ENCODE data around the gene MED27. TPM values are rescaled to one million over a fixed set of nuclear protein-coding genes. Genes with fewer than 3 reads are reported as not detected.

The MED27 gene
- total RNA-seq, 2 donors from 2014 or later, result 17.8 to 24.5 TPM

- intact Hi-C loops (cut with DNase I), result loop anchor here in 1 of 2 donors (10.0 kb wide), 1 partner anchor 75 kb away; no protein-coding TSS in a partner anchor
- no peak for DNase-seq (ENCODE audit: low spot score)
Measured at GRCh38 chr9:132049900-132050299, 29.8 kb downstream of the MED27 start.

- intact Hi-C loops (cut with DNase I), result loop anchor here in 1 of 2 donors (10.0 kb wide), 1 partner anchor 75 kb away; no protein-coding TSS in a partner anchor
- no peak for DNase-seq (ENCODE audit: low spot score)
Measured at GRCh38 chr9:132049323-132049882, 30.3 kb downstream of the MED27 start.

- intact Hi-C loops (cut with DNase I), result loop anchor here in 1 of 2 donors (10.0 kb wide), 1 partner anchor 73 kb away; no protein-coding TSS in a partner anchor
- DNase-seq (ENCODE audit: low spot score), result no peak
Measured at GRCh38 chr9:132048201-132048600, 31.5 kb downstream of the MED27 start.

- DNase-seq (ENCODE audit: low spot score), result no peak
- intact Hi-C loops (cut with DNase I), result loop anchor here in 1 of 2 donors (10.0 kb wide), 1 partner anchor 72 kb away; no protein-coding TSS in a partner anchor
Measured at GRCh38 chr9:132046456-132046855, 33.2 kb downstream of the MED27 start.

GRCh38 chr9:132044176-132044875 lies 35.3 kb downstream of the MED27 start:
- intact Hi-C loops (cut with DNase I), result loop anchor here in 1 of 2 donors (10.0 kb wide), 1 partner anchor 70 kb away; no protein-coding TSS in a partner anchor
- DNase-seq (ENCODE audit: low spot score), result no peak

- intact Hi-C loops (cut with DNase I), result loop anchor here in 1 of 2 donors (10.0 kb wide), 1 partner anchor 69 kb away; no protein-coding TSS in a partner anchor
Measured at GRCh38 chr9:132043708-132044107, 36.0 kb downstream of the MED27 start.

GRCh38 chr9:132042324-132042723 lies 37.3 kb downstream of the MED27 start:
- intact Hi-C loops (cut with DNase I), result loop anchor here in 1 of 2 donors (10.0 kb wide), 1 partner anchor 68 kb away; no protein-coding TSS in a partner anchor
- DNase-seq (ENCODE audit: low spot score), result no peak

More at GRCh38 chr9:132043708-132044107, 36.0 kb downstream of the MED27 start:
- DNase-seq (ENCODE audit: low spot score), result no peak

- DNase-seq (ENCODE audit: low spot score), result no peak
- intact Hi-C loops (cut with DNase I), result loop anchor here in 1 of 2 donors (10.0 kb wide), 1 partner anchor 67 kb away; no protein-coding TSS in a partner anchor
Measured at GRCh38 chr9:132041798-132042197, 37.9 kb downstream of the MED27 start.

- intact Hi-C loops (cut with DNase I), result loop anchor here in 1 of 2 donors (10.0 kb wide), 1 partner anchor 66 kb away; no protein-coding TSS in a partner anchor
- DNase-seq (ENCODE audit: low spot score), result no peak
Measured at GRCh38 chr9:132040808-132041207, 38.9 kb downstream of the MED27 start.

- no peak for DNase-seq (ENCODE audit: low spot score)
- intact Hi-C loops (cut with DNase I), result loop anchor here in 1 of 2 donors (10.0 kb wide), 1 partner anchor 65 kb away; no protein-coding TSS in a partner anchor
Measured at GRCh38 chr9:132040246-132040645, 39.4 kb downstream of the MED27 start.

GRCh38 chr9:132039284-132039683 lies 40.4 kb downstream of the MED27 start:
- DNase-seq (ENCODE audit: low spot score), result no peak
- intact Hi-C loops (cut with DNase I), result no loop called here

GRCh38 chr9:132037458-132037857 lies 42.2 kb downstream of the MED27 start:
- no peak for DNase-seq (ENCODE audit: low spot score)
- intact Hi-C loops (cut with DNase I), result no loop called here

GRCh38 chr9:132036521-132036920 lies 43.1 kb downstream of the MED27 start:
- DNase-seq (ENCODE audit: low spot score), result no peak
- intact Hi-C loops (cut with DNase I), result no loop called here

- intact Hi-C loops (cut with DNase I), result no loop called here
- DNase-seq (ENCODE audit: low spot score), result no peak
Measured at GRCh38 chr9:132035679-132036078, 44.0 kb downstream of the MED27 start.

- no peak for DNase-seq (ENCODE audit: low spot score)
- intact Hi-C loops (cut with DNase I), result no loop called here
Measured at GRCh38 chr9:132032238-132032950, 47.3 kb downstream of the MED27 start.

GRCh38 chr9:132031467-132032237 lies 48.0 kb downstream of the MED27 start:
- intact Hi-C loops (cut with DNase I), result no loop called here
- no peak for DNase-seq (ENCODE audit: low spot score)

GRCh38 chr9:132030626-132031325 lies 48.9 kb downstream of the MED27 start:
- no peak for DNase-seq (ENCODE audit: low spot score)
- intact Hi-C loops (cut with DNase I), result no loop called here
